RKO (cell line): Measurements from ENCODE around the gene ANXA6.

ENCODE experiments used
- DNase-seq: peaks from one replicate; pipeline ENCODE4 v3.0.0-alpha.2; 2016; ENCODE audit warnings: low spot score

The ANXA6 gene

GRCh38 chr5:151101151-151101550 is 56.4 kb downstream of the ANXA6 start:
- DNase-seq = no peak

- no peak for DNase-seq
Measured at GRCh38 chr5:151100681-151101080, 56.9 kb downstream of the ANXA6 start.

GRCh38 chr5:151098768-151099121 is 58.8 kb downstream of the ANXA6 start:
- no peak for DNase-seq

- DNase-seq = no peak
Measured at GRCh38 chr5:151097820-151098767, 59.5 kb downstream of the ANXA6 start.

- no peak for DNase-seq
Measured at GRCh38 chr5:151097061-151097460, 60.5 kb downstream of the ANXA6 start.

GRCh38 chr5:151096001-151096373 is 61.6 kb downstream of the ANXA6 start:
- no peak for DNase-seq

- DNase-seq = no peak
Measured at GRCh38 chr5:151095341-151096000, 62.1 kb downstream of the ANXA6 start.

- no peak for DNase-seq
Measured at GRCh38 chr5:151094852-151095245, 62.7 kb downstream of the ANXA6 start.

- no peak for DNase-seq
Measured at GRCh38 chr5:151094030-151094851, 63.3 kb downstream of the ANXA6 start.

GRCh38 chr5:151093476-151093889 is 64.1 kb downstream of the ANXA6 start:
- peak; percentile 37 for DNase-seq

- peak; percentile 70 for DNase-seq
Measured at GRCh38 chr5:151092762-151093161, 64.8 kb downstream of the ANXA6 start.

- no peak for DNase-seq
Measured at GRCh38 chr5:151089726-151090125, 67.9 kb downstream of the ANXA6 start.

GRCh38 chr5:151088986-151089385 is 68.6 kb downstream of the ANXA6 start:
- no peak for DNase-seq

GRCh38 chr5:151087486-151087885 is 70.1 kb downstream of the ANXA6 start:
- no peak for DNase-seq

GRCh38 chr5:151086905-151087360 is 70.6 kb downstream of the ANXA6 start:
- no peak for DNase-seq

GRCh38 chr5:151086192-151086869 is 71.2 kb downstream of the ANXA6 start:
- DNase-seq = no peak

- DNase-seq = no peak
Measured at GRCh38 chr5:151085517-151086041, 72.0 kb downstream of the ANXA6 start.

- no peak for DNase-seq
Measured at GRCh38 chr5:151084363-151084762, 73.2 kb downstream of the ANXA6 start.

- DNase-seq = no peak
Measured at GRCh38 chr5:151083081-151083676, 74.4 kb downstream of the ANXA6 start.

- DNase-seq = peak; percentile 66
Measured at GRCh38 chr5:151082282-151082902, 75.2 kb downstream of the ANXA6 start.
